HG03439 (cell line): Measurements from ENCODE around the gene PSD2.

Source experiments
- ATAC-seq: cut with Tn5 transposase; IDR thresholded peaks from one replicate; pipeline ENCODE4 v1.9.1; 2021; ENCODE audit warnings: mild to moderate bottlenecking, moderate library complexity; ENCODE audit not compliant: unreplicated experiment

PSD2 gene

GRCh38 chr5:139852696-139853095 lies 57.1 kb downstream of the PSD2 start:
- no peak for ATAC-seq

- ATAC-seq: no peak
Measured at GRCh38 chr5:139854029-139854605, 58.5 kb downstream of the PSD2 start.

- no peak for ATAC-seq
Measured at GRCh38 chr5:139854953-139855352, 59.3 kb downstream of the PSD2 start.

- no peak for ATAC-seq
Measured at GRCh38 chr5:139855451-139855850, 59.8 kb downstream of the PSD2 start.

GRCh38 chr5:139855946-139856540 lies 60.4 kb downstream of the PSD2 start:
- ATAC-seq: no peak

GRCh38 chr5:139856714-139857113 lies 61.1 kb downstream of the PSD2 start:
- ATAC-seq: no peak

- no peak for ATAC-seq
Measured at GRCh38 chr5:139859013-139859412, 63.4 kb downstream of the PSD2 start.

- no peak for ATAC-seq
Measured at GRCh38 chr5:139861021-139861888, 65.6 kb downstream of the PSD2 start.

- ATAC-seq: no peak
Measured at GRCh38 chr5:139861889-139862207, 66.2 kb downstream of the PSD2 start.

- no peak for ATAC-seq
Measured at GRCh38 chr5:139862313-139862712, 66.7 kb downstream of the PSD2 start.

- no peak for ATAC-seq
Measured at GRCh38 chr5:139862803-139863202, 67.2 kb downstream of the PSD2 start.

- ATAC-seq: no peak
Measured at GRCh38 chr5:139863361-139863760, 67.8 kb downstream of the PSD2 start.

- peak; percentile 66 for ATAC-seq
Measured at GRCh38 chr5:139863855-139864558, 68.4 kb downstream of the PSD2 start.

GRCh38 chr5:139864716-139865483 lies 69.3 kb downstream of the PSD2 start:
- ATAC-seq: no peak

GRCh38 chr5:139867109-139867508 lies 71.5 kb downstream of the PSD2 start:
- ATAC-seq: no peak

GRCh38 chr5:139867581-139867980 lies 72.0 kb downstream of the PSD2 start:
- ATAC-seq: no peak

GRCh38 chr5:139869042-139869790 lies 73.6 kb downstream of the PSD2 start:
- no peak for ATAC-seq

- ATAC-seq: no peak
Measured at GRCh38 chr5:139870677-139871076, 75.1 kb downstream of the PSD2 start.

- no peak for ATAC-seq
Measured at GRCh38 chr5:139871614-139872013, 76.0 kb downstream of the PSD2 start.
